H9 (cell line): Measurements from ENCODE around the gene KIF5C. TPM values are rescaled to one million over a fixed set of nuclear protein-coding genes. Genes with fewer than 3 reads are reported as not detected.

Experiments used
- DNase-seq: peaks from one replicate; pipeline ENCODE4 v3.0.0-alpha.2; 2017
- H2AFZ ChIP-seq: one replicate; pipeline ENCODE4 v1.6.1; 2013; ENCODE audit warnings: mild to moderate bottlenecking, low read length, control low read depth, moderate library complexity
- H2AK5ac ChIP-seq: 2 replicates; pipeline ENCODE4 v1.6.1; 2013; ENCODE audit warnings: low read length, control low read depth, mixed read lengths; ENCODE audit not compliant: insufficient read length
- H2BK120ac ChIP-seq: one replicate; pipeline ENCODE4 v1.6.1; 2013; ENCODE audit warnings: low read depth, mild to moderate bottlenecking, low read length, control low read depth, inconsistent platforms; ENCODE audit not compliant: poor library complexity, severe bottlenecking
- H2BK12ac ChIP-seq: 2 replicates; pipeline ENCODE4 v1.6.1; 2013; ENCODE audit warnings: low read length, control low read depth, mixed read lengths, low read depth; ENCODE audit not compliant: insufficient read length
- H2BK15ac ChIP-seq: 2 replicates; pipeline ENCODE4 v1.6.1; 2013; ENCODE audit warnings: low read depth, low read length, control low read depth
- H2BK20ac ChIP-seq: one replicate; pipeline ENCODE4 v1.6.1; 2013; ENCODE audit warnings: low read depth, mild to moderate bottlenecking, low read length, control low read depth, inconsistent platforms; ENCODE audit not compliant: poor library complexity, severe bottlenecking
- H2BK5ac ChIP-seq: 2 replicates; pipeline ENCODE4 v1.6.1; 2013; ENCODE audit warnings: low read length, control low read depth, mixed read lengths; ENCODE audit not compliant: insufficient read length
- H3K14ac ChIP-seq: 2 replicates; pipeline ENCODE4 v1.6.1; 2013; ENCODE audit warnings: low read length, control low read depth; ENCODE audit not compliant: insufficient read depth
- H3K18ac ChIP-seq: 2 replicates; pipeline ENCODE4 v1.6.1; 2013; ENCODE audit warnings: low read depth, mild to moderate bottlenecking, mixed read lengths, low read length, control low read depth; ENCODE audit not compliant: insufficient read length
- H3K23ac ChIP-seq: 2 replicates; pipeline ENCODE4 v1.6.1; 2013; ENCODE audit warnings: low read length, control low read depth, mixed read lengths, low read depth; ENCODE audit not compliant: insufficient read length
- H3K23me2 ChIP-seq: 2 replicates; pipeline ENCODE4 v1.6.1; 2013; ENCODE audit warnings: low read depth, mild to moderate bottlenecking, mixed read lengths, low read length, control low read depth; ENCODE audit not compliant: insufficient read length, poor library complexity, severe bottlenecking
- H3K27ac ChIP-seq: 2 replicates; pipeline ENCODE4 v1.5.1; 2013; ENCODE audit warnings: low read length, control low read depth, mixed read lengths, low read depth; ENCODE audit not compliant: insufficient read length
- H3K27me3 ChIP-seq: 2 replicates; pipeline ENCODE4 v1.6.1; 2013; ENCODE audit warnings: low read length, control low read depth, inconsistent platforms; ENCODE audit not compliant: insufficient read depth
- H3K4ac ChIP-seq: 2 replicates; pipeline ENCODE4 v1.6.1; 2013; ENCODE audit warnings: low read depth, mild to moderate bottlenecking, control low read depth, inconsistent platforms, low read length, moderate library complexity
- H3K4me1 ChIP-seq: 2 replicates; pipeline ENCODE4 v1.6.1; 2013; ENCODE audit warnings: low read length, control low read depth, inconsistent platforms; ENCODE audit not compliant: insufficient read depth
- H3K4me2 ChIP-seq: 2 replicates; pipeline ENCODE4 v1.6.1; 2013; ENCODE audit warnings: low read length, control low read depth, mixed read lengths; ENCODE audit not compliant: insufficient read length, insufficient read depth
- H3K56ac ChIP-seq: 2 replicates; pipeline ENCODE4 v1.6.1; 2013; ENCODE audit warnings: low read depth, mild to moderate bottlenecking, mixed read lengths, low read length, control low read depth; ENCODE audit not compliant: insufficient read length
- H3K79me1 ChIP-seq: 2 replicates; pipeline ENCODE4 v1.6.1; 2013; ENCODE audit warnings: low read depth, mild to moderate bottlenecking, moderate library complexity, low read length, control low read depth, inconsistent platforms; ENCODE audit not compliant: insufficient read depth, poor library complexity, severe bottlenecking
- H3K79me2 ChIP-seq: 2 replicates; pipeline ENCODE4 v1.6.1; 2013; ENCODE audit warnings: low read length, control low read depth, inconsistent platforms; ENCODE audit not compliant: insufficient read depth
- H3K9ac ChIP-seq: 2 replicates; pipeline ENCODE4 v1.6.1; 2013; ENCODE audit warnings: low read length, control low read depth, mixed read lengths; ENCODE audit not compliant: insufficient read length; ENCODE audit errors: extremely low read depth
- H3K9me3 ChIP-seq: one replicate; pipeline ENCODE4 v1.6.1; 2013; ENCODE audit warnings: low read depth, low read length, inconsistent platforms; ENCODE audit not compliant: control insufficient read depth
- H3T11ph ChIP-seq: one replicate; pipeline ENCODE4 v1.6.1; 2013; ENCODE audit warnings: mild to moderate bottlenecking, low read length, control low read depth, inconsistent platforms
- H4K20me1 ChIP-seq: one replicate; pipeline ENCODE4 v1.6.1; 2013; ENCODE audit not compliant: control insufficient read depth, insufficient read length, insufficient read depth
- H4K5ac ChIP-seq: 2 replicates; pipeline ENCODE4 v1.6.1; 2013; ENCODE audit warnings: low read depth, mild to moderate bottlenecking, mixed read lengths, low read length, control low read depth; ENCODE audit not compliant: insufficient read length
- H4K8ac ChIP-seq: replicated peaks from 2 replicates; pipeline ENCODE4 v1.6.1; 2013; ENCODE audit warnings: low read length, control low read depth, mixed read lengths, low read depth; ENCODE audit not compliant: insufficient read length
- H4K91ac ChIP-seq: 2 replicates; pipeline ENCODE4 v1.6.1; 2013; ENCODE audit warnings: low read depth, mild to moderate bottlenecking, moderate library complexity, mixed read lengths, low read length, control low read depth; ENCODE audit not compliant: insufficient read length
- H3K27ac Mint-ChIP-seq, 3 experiments: 2 replicates in 2 of 3; 3 replicates in 1 of 3; pipeline ENCODE4 v1.8.0; 2020 to 2021; ENCODE audit warnings: mixed read lengths in 3 of 3, mild to moderate bottlenecking in 1 of 3, moderate library complexity in 1 of 3
- H3K27me3 Mint-ChIP-seq: 2 replicates; pipeline ENCODE4 v1.8.0; 2021; ENCODE audit warnings: low read depth, mild to moderate bottlenecking, moderate library complexity, mixed read lengths
- H3K36me3 Mint-ChIP-seq, 3 experiments: 2 replicates in 2 of 3; 3 replicates in 1 of 3; pipeline ENCODE4 v1.8.0; 2020 to 2021; ENCODE audit warnings: low read depth in 3 of 3, mixed read lengths in 3 of 3; ENCODE audit not compliant: insufficient read depth in 1 of 3
- H3K4me1 Mint-ChIP-seq, 2 experiments: 2 replicates each; pipeline ENCODE4 v1.8.0; 2020; ENCODE audit warnings: mixed read lengths in 2 of 2
- H3K4me3 Mint-ChIP-seq, 2 experiments: 2 replicates in 1 of 2; 3 replicates in 1 of 2; pipeline ENCODE4 v1.8.0; 2020 to 2021; ENCODE audit warnings: mild to moderate bottlenecking in 2 of 2, mixed read lengths in 2 of 2, moderate library complexity in 1 of 2
- H3K9me3 Mint-ChIP-seq, 2 experiments: 2 replicates in 1 of 2; 3 replicates in 1 of 2; pipeline ENCODE4 v1.8.0; 2020; ENCODE audit warnings: mild to moderate bottlenecking in 2 of 2, mixed read lengths in 2 of 2, moderate library complexity in 1 of 2
- CTCF ChIP-seq: fragments of 200-600 bp; sonication (generic); conservative IDR thresholded peaks from 3 replicates; pipeline ENCODE4 v1.8.0; 2021; ENCODE audit warnings: antibody characterized with exemption, mild to moderate bottlenecking
- WGBS: extraction: QIAGEN DNeasy Blood & Tissue Kit; methylation state at CpG from one replicate; pipeline ENCODE4 v1.1.7; 2013; ENCODE audit warnings: missing lambda C conversion rate, low lambda C conversion rate, mixed read lengths; ENCODE audit not compliant: insufficient read length; ENCODE audit errors: extremely low coverage; 5-methylcytosine and 5-hydroxymethylcytosine counted together
- total RNA-seq: library from RNA; stranded (reverse); gene quantifications from 2 replicates; pipeline ENCODE4 v1.2.1, GENCODE V29; 2021

Gene KIF5C
- total RNA-seq, 1 experiment from 2014 or later: 52.9 TPM

- DNase-seq: no peak
- no peak overlapping the region for H3K4ac ChIP-seq
- no peaks in the 10 kb centered on the region for H3K27me3 ChIP-seq
- no peak overlapping the region for H2BK5ac ChIP-seq
- H3K79me1 ChIP-seq: no peaks in the 10 kb centered on the region
- H3K4me1 ChIP-seq: peaks cover 4% of the 10 kb centered on the region; the same call in 1 of the 2 replicates
- no peak overlapping the region for H3K4me2 ChIP-seq
- no peaks in the 10 kb centered on the region for H4K20me1 ChIP-seq
- Mint-ChIP-seq H3K9me3 (peaks cover 7 to 14% of the 10 kb centered on the region in 2 experiments; a peak in 4 of 5 replicates), H3K4me3 (no peak overlapping the region), H3K4me1 (peaks cover 31 to 32% of the 10 kb centered on the region in 2 experiments), H3K27me3 (no peaks in the 10 kb centered on the region), H3K36me3 (peaks cover 7 to 31% (median 9%) of the 10 kb centered on the region in 3 experiments), H3K27ac (no peak overlapping the region; a peak in 1 of 7 replicates)
- no peak overlapping the region for H3K18ac ChIP-seq
- no peak overlapping the region for H2BK12ac ChIP-seq
- no peak overlapping the region for H4K8ac ChIP-seq
- H2BK15ac ChIP-seq: no peak overlapping the region
- no peak overlapping the region for H3K27ac ChIP-seq
- H3K9me3 ChIP-seq: no peaks in the 10 kb centered on the region
- H3T11ph ChIP-seq: no peak overlapping the region
- no peak overlapping the region for H3K9ac ChIP-seq
- no peak overlapping the region for H3K56ac ChIP-seq
- H3K23me2 ChIP-seq: no peaks in the 10 kb centered on the region
- H2BK20ac ChIP-seq: no peak overlapping the region
- no peak for TF ChIP-seq CTCF
- H2BK120ac ChIP-seq: no peak overlapping the region
- WGBS: no CpG with 5 or more reads among the region's 5 CpGs
- H3K23ac ChIP-seq: no peak overlapping the region
- no peak overlapping the region for H2AFZ ChIP-seq
- no peak overlapping the region for H4K91ac ChIP-seq
- peaks cover 2% of the 10 kb centered on the region; the same call in 1 of the 2 replicates for H3K79me2 ChIP-seq
- no peak overlapping the region for H2AK5ac ChIP-seq
- no peak overlapping the region for H3K14ac ChIP-seq
- H4K5ac ChIP-seq: no peak overlapping the region
These were observed 47.0 kb downstream of the KIF5C start for GRCh38 chr2:148922062-148922461.
